H9 (cell line): ENCODE results near the gene ATP8A2. TPM values are rescaled to one million over a fixed set of nuclear protein-coding genes. Genes with fewer than 3 reads are reported as not detected.

Experiments
- DNase-seq: peaks from one replicate; pipeline ENCODE4 v3.0.0-alpha.2; 2017
- H2AFZ ChIP-seq: one replicate; pipeline ENCODE4 v1.6.1; 2013; ENCODE audit warnings: mild to moderate bottlenecking, low read length, control low read depth, moderate library complexity
- H2AK5ac ChIP-seq: 2 replicates; pipeline ENCODE4 v1.6.1; 2013; ENCODE audit warnings: low read length, control low read depth, mixed read lengths; ENCODE audit not compliant: insufficient read length
- H2BK120ac ChIP-seq: one replicate; pipeline ENCODE4 v1.6.1; 2013; ENCODE audit warnings: low read depth, mild to moderate bottlenecking, low read length, control low read depth, inconsistent platforms; ENCODE audit not compliant: poor library complexity, severe bottlenecking
- H2BK12ac ChIP-seq: 2 replicates; pipeline ENCODE4 v1.6.1; 2013; ENCODE audit warnings: low read length, control low read depth, mixed read lengths, low read depth; ENCODE audit not compliant: insufficient read length
- H2BK15ac ChIP-seq: 2 replicates; pipeline ENCODE4 v1.6.1; 2013; ENCODE audit warnings: low read depth, low read length, control low read depth
- H2BK20ac ChIP-seq: one replicate; pipeline ENCODE4 v1.6.1; 2013; ENCODE audit warnings: low read depth, mild to moderate bottlenecking, low read length, control low read depth, inconsistent platforms; ENCODE audit not compliant: poor library complexity, severe bottlenecking
- H2BK5ac ChIP-seq: 2 replicates; pipeline ENCODE4 v1.6.1; 2013; ENCODE audit warnings: low read length, control low read depth, mixed read lengths; ENCODE audit not compliant: insufficient read length
- H3K14ac ChIP-seq: 2 replicates; pipeline ENCODE4 v1.6.1; 2013; ENCODE audit warnings: low read length, control low read depth; ENCODE audit not compliant: insufficient read depth
- H3K18ac ChIP-seq: 2 replicates; pipeline ENCODE4 v1.6.1; 2013; ENCODE audit warnings: low read depth, mild to moderate bottlenecking, mixed read lengths, low read length, control low read depth; ENCODE audit not compliant: insufficient read length
- H3K23ac ChIP-seq: 2 replicates; pipeline ENCODE4 v1.6.1; 2013; ENCODE audit warnings: low read length, control low read depth, mixed read lengths, low read depth; ENCODE audit not compliant: insufficient read length
- H3K23me2 ChIP-seq: 2 replicates; pipeline ENCODE4 v1.6.1; 2013; ENCODE audit warnings: low read depth, mild to moderate bottlenecking, mixed read lengths, low read length, control low read depth; ENCODE audit not compliant: insufficient read length, poor library complexity, severe bottlenecking
- H3K27ac ChIP-seq: 2 replicates; pipeline ENCODE4 v1.5.1; 2013; ENCODE audit warnings: low read length, control low read depth, mixed read lengths, low read depth; ENCODE audit not compliant: insufficient read length
- H3K27me3 ChIP-seq: 2 replicates; pipeline ENCODE4 v1.6.1; 2013; ENCODE audit warnings: low read length, control low read depth, inconsistent platforms; ENCODE audit not compliant: insufficient read depth
- H3K4ac ChIP-seq: 2 replicates; pipeline ENCODE4 v1.6.1; 2013; ENCODE audit warnings: low read depth, mild to moderate bottlenecking, control low read depth, inconsistent platforms, low read length, moderate library complexity
- H3K4me1 ChIP-seq: 2 replicates; pipeline ENCODE4 v1.6.1; 2013; ENCODE audit warnings: low read length, control low read depth, inconsistent platforms; ENCODE audit not compliant: insufficient read depth
- H3K4me2 ChIP-seq: 2 replicates; pipeline ENCODE4 v1.6.1; 2013; ENCODE audit warnings: low read length, control low read depth, mixed read lengths; ENCODE audit not compliant: insufficient read length, insufficient read depth
- H3K56ac ChIP-seq: 2 replicates; pipeline ENCODE4 v1.6.1; 2013; ENCODE audit warnings: low read depth, mild to moderate bottlenecking, mixed read lengths, low read length, control low read depth; ENCODE audit not compliant: insufficient read length
- H3K79me1 ChIP-seq: 2 replicates; pipeline ENCODE4 v1.6.1; 2013; ENCODE audit warnings: low read depth, mild to moderate bottlenecking, moderate library complexity, low read length, control low read depth, inconsistent platforms; ENCODE audit not compliant: insufficient read depth, poor library complexity, severe bottlenecking
- H3K79me2 ChIP-seq: 2 replicates; pipeline ENCODE4 v1.6.1; 2013; ENCODE audit warnings: low read length, control low read depth, inconsistent platforms; ENCODE audit not compliant: insufficient read depth
- H3K9ac ChIP-seq: 2 replicates; pipeline ENCODE4 v1.6.1; 2013; ENCODE audit warnings: low read length, control low read depth, mixed read lengths; ENCODE audit not compliant: insufficient read length; ENCODE audit errors: extremely low read depth
- H3K9me3 ChIP-seq: one replicate; pipeline ENCODE4 v1.6.1; 2013; ENCODE audit warnings: low read depth, low read length, inconsistent platforms; ENCODE audit not compliant: control insufficient read depth
- H3T11ph ChIP-seq: one replicate; pipeline ENCODE4 v1.6.1; 2013; ENCODE audit warnings: mild to moderate bottlenecking, low read length, control low read depth, inconsistent platforms
- H4K20me1 ChIP-seq: one replicate; pipeline ENCODE4 v1.6.1; 2013; ENCODE audit not compliant: control insufficient read depth, insufficient read length, insufficient read depth
- H4K5ac ChIP-seq: 2 replicates; pipeline ENCODE4 v1.6.1; 2013; ENCODE audit warnings: low read depth, mild to moderate bottlenecking, mixed read lengths, low read length, control low read depth; ENCODE audit not compliant: insufficient read length
- H4K8ac ChIP-seq: replicated peaks from 2 replicates; pipeline ENCODE4 v1.6.1; 2013; ENCODE audit warnings: low read length, control low read depth, mixed read lengths, low read depth; ENCODE audit not compliant: insufficient read length
- H4K91ac ChIP-seq: 2 replicates; pipeline ENCODE4 v1.6.1; 2013; ENCODE audit warnings: low read depth, mild to moderate bottlenecking, moderate library complexity, mixed read lengths, low read length, control low read depth; ENCODE audit not compliant: insufficient read length
- H3K27ac Mint-ChIP-seq, 3 experiments: 2 replicates in 2 of 3; 3 replicates in 1 of 3; pipeline ENCODE4 v1.8.0; 2020 to 2021; ENCODE audit warnings: mixed read lengths in 3 of 3, mild to moderate bottlenecking in 1 of 3, moderate library complexity in 1 of 3
- H3K27me3 Mint-ChIP-seq: 2 replicates; pipeline ENCODE4 v1.8.0; 2021; ENCODE audit warnings: low read depth, mild to moderate bottlenecking, moderate library complexity, mixed read lengths
- H3K36me3 Mint-ChIP-seq, 3 experiments: 2 replicates in 2 of 3; 3 replicates in 1 of 3; pipeline ENCODE4 v1.8.0; 2020 to 2021; ENCODE audit warnings: low read depth in 3 of 3, mixed read lengths in 3 of 3; ENCODE audit not compliant: insufficient read depth in 1 of 3
- H3K4me1 Mint-ChIP-seq, 2 experiments: 2 replicates each; pipeline ENCODE4 v1.8.0; 2020; ENCODE audit warnings: mixed read lengths in 2 of 2
- H3K4me3 Mint-ChIP-seq, 2 experiments: 2 replicates in 1 of 2; 3 replicates in 1 of 2; pipeline ENCODE4 v1.8.0; 2020 to 2021; ENCODE audit warnings: mild to moderate bottlenecking in 2 of 2, mixed read lengths in 2 of 2, moderate library complexity in 1 of 2
- H3K9me3 Mint-ChIP-seq, 2 experiments: 2 replicates in 1 of 2; 3 replicates in 1 of 2; pipeline ENCODE4 v1.8.0; 2020; ENCODE audit warnings: mild to moderate bottlenecking in 2 of 2, mixed read lengths in 2 of 2, moderate library complexity in 1 of 2
- total RNA-seq: library from RNA; stranded (reverse); gene quantifications from 2 replicates; pipeline ENCODE4 v1.2.1, GENCODE V29; 2021
- TF ChIP-seq, protein P1 (sequence below): fragments of 200-600 bp; sonication (generic); conservative IDR thresholded peaks from 3 replicates; pipeline ENCODE4 v1.8.0; 2021; ENCODE audit warnings: antibody characterized with exemption, mild to moderate bottlenecking

Gene ATP8A2
- total RNA-seq, 1 experiment from 2014 or later, result 18.2 TPM

DNA sequence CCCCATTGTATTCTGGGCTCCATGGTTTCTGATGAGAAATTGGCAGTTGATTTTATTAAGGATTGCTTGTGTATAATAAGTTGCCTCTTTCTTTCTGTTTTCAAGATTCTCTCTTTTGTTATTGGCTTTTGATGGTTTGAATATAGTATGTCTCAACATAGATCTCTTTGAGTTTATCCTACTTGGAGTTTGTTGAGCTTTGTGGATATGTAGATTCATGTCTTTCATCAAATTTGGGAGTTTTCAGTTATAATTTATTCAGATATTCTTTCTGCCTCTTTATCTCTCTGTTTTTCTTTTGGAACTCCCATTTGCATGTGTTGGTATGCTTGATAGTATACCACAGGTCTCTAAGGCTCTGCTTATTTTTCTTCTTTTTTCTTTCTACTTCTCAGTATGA, 296.6 kb downstream of the ATP8A2 start:
- Histone ChIP-seq H2BK15ac (no peak overlapping the region), H2BK20ac (no peak overlapping the region), H3K79me1 (no peaks in the 10 kb centered on the region), H3K56ac (no peak overlapping the region), H2AK5ac (no peak overlapping the region), H3K27ac (no peak overlapping the region), H3K4me2 (no peak overlapping the region), H4K5ac (no peak overlapping the region), H3K9me3 (no peaks in the 10 kb centered on the region), H4K20me1 (no peaks in the 10 kb centered on the region), H4K91ac (no peak overlapping the region), H2AFZ (no peak overlapping the region), H3K27me3 (no peaks in the 10 kb centered on the region; the same call in 1 of the 2 replicates), H4K8ac (no peak overlapping the region), H3K14ac (no peak overlapping the region), H3K79me2 (no peaks in the 10 kb centered on the region), H2BK12ac (no peak overlapping the region), H3K9ac (no peak overlapping the region), H3T11ph (no peak overlapping the region), H3K18ac (no peak overlapping the region), H3K4me1 (no peaks in the 10 kb centered on the region), H2BK5ac (no peak overlapping the region), H3K23ac (no peak overlapping the region), H3K23me2 (no peaks in the 10 kb centered on the region), H2BK120ac (no peak overlapping the region), H3K4ac (no peak overlapping the region)
- DNase-seq, result no peak
- Mint-ChIP-seq H3K4me3 (no peak overlapping the region), H3K27me3 (peaks cover 51% of the 10 kb centered on the region), H3K4me1 (peaks cover 16% of the 10 kb centered on the region in 2 experiments), H3K27ac (no peak overlapping the region), H3K36me3 (peaks cover 0 to 15% (median 8%) of the 10 kb centered on the region in 3 experiments; a peak in 5 of 7 replicates), H3K9me3 (peaks cover 13 to 16% of the 10 kb centered on the region in 2 experiments)
- TF ChIP-seq, protein P1, sequence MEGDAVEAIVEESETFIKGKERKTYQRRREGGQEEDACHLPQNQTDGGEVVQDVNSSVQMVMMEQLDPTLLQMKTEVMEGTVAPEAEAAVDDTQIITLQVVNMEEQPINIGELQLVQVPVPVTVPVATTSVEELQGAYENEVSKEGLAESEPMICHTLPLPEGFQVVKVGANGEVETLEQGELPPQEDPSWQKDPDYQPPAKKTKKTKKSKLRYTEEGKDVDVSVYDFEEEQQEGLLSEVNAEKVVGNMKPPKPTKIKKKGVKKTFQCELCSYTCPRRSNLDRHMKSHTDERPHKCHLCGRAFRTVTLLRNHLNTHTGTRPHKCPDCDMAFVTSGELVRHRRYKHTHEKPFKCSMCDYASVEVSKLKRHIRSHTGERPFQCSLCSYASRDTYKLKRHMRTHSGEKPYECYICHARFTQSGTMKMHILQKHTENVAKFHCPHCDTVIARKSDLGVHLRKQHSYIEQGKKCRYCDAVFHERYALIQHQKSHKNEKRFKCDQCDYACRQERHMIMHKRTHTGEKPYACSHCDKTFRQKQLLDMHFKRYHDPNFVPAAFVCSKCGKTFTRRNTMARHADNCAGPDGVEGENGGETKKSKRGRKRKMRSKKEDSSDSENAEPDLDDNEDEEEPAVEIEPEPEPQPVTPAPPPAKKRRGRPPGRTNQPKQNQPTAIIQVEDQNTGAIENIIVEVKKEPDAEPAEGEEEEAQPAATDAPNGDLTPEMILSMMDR, result no peak
